Measurements from ENCODE around the gene LGALS7.
"Not testable (repeated sequence)": the region's sequence is repeated elsewhere in the genome, so short reads cannot be mapped to it uniquely, and the experiment has no call there.

The LGALS7 gene

GRCh38 chr19:38770949-38771275 is 2.4 kb downstream of the LGALS7 start:
- DNase-seq (ENCODE audit: low spot score): not testable (repeated sequence)

GRCh38 chr19:38770228-38770948 is 2.9 kb downstream of the LGALS7 start:
- DNase-seq (ENCODE audit: low spot score): not testable (repeated sequence)

GRCh38 chr19:38769635-38770211 is 3.6 kb downstream of the LGALS7 start:
- peak; percentile 74 for DNase-seq (ENCODE audit: low spot score)

- DNase-seq (ENCODE audit: low spot score): no peak
Observed at GRCh38 chr19:38766276-38767047, 6.9 kb downstream of the LGALS7 start.

GRCh38 chr19:38765214-38765613 is 8.1 kb downstream of the LGALS7 start:
- no peak for DNase-seq (ENCODE audit: low spot score)

- DNase-seq (ENCODE audit: low spot score): peak; percentile 85
Observed at GRCh38 chr19:38763795-38764220, 9.5 kb downstream of the LGALS7 start.

GRCh38 chr19:38761884-38762389 is 11.4 kb downstream of the LGALS7 start:
- not testable (repeated sequence) for DNase-seq (ENCODE audit: low spot score)

GRCh38 chr19:38760805-38761517 is 12.4 kb downstream of the LGALS7 start:
- DNase-seq (ENCODE audit: low spot score): not testable (repeated sequence)

GRCh38 chr19:38759590-38760003 is 13.7 kb downstream of the LGALS7 start:
- DNase-seq (ENCODE audit: low spot score): peak; percentile 64

GRCh38 chr19:38754196-38754595 is 19.1 kb downstream of the LGALS7 start:
- not testable (repeated sequence) for DNase-seq (ENCODE audit: low spot score)

- not testable (repeated sequence) for DNase-seq (ENCODE audit: low spot score)
Observed at GRCh38 chr19:38753783-38754182, 19.5 kb downstream of the LGALS7 start.

GRCh38 chr19:38745316-38745715 is 28.0 kb downstream of the LGALS7 start:
- no peak for DNase-seq (ENCODE audit: low spot score)

- no peak for DNase-seq (ENCODE audit: low spot score)
Observed at GRCh38 chr19:38744874-38745273, 28.4 kb downstream of the LGALS7 start.

- no peak for DNase-seq (ENCODE audit: low spot score)
Observed at GRCh38 chr19:38744298-38744681, 29.0 kb downstream of the LGALS7 start, which contains the start of gene CAPN12. TSS of gene CAPN12 (minus strand) at chr19:38744474. CDS start at chr19:38744165, 309 bp downstream.

- DNase-seq (ENCODE audit: low spot score): no peak
Observed at GRCh38 chr19:38743394-38744297, 29.7 kb downstream of the LGALS7 start.

GRCh38 chr19:38742906-38743305 is 30.4 kb downstream of the LGALS7 start:
- no peak for DNase-seq (ENCODE audit: low spot score)

GRCh38 chr19:38742296-38742695 is 31.0 kb downstream of the LGALS7 start:
- DNase-seq (ENCODE audit: low spot score): no peak

- no peak for DNase-seq (ENCODE audit: low spot score)
Observed at GRCh38 chr19:38741670-38742069, 31.6 kb downstream of the LGALS7 start.

GRCh38 chr19:38740932-38741331 is 32.4 kb downstream of the LGALS7 start:
- no peak for DNase-seq (ENCODE audit: low spot score)

GRCh38 chr19:38740257-38740592 is 33.1 kb downstream of the LGALS7 start:
- no peak for DNase-seq (ENCODE audit: low spot score)

Data from kidney tubule cell (primary cell).